Fibroblast of skin of left biceps (primary cell): ENCODE measurements around the gene PDE8B.
"Not testable (repeated sequence)": the region's sequence is repeated elsewhere in the genome, so short reads cannot be mapped to it uniquely, and the experiment has no call there.

ENCODE experiments used
- DNase-seq, 2 experiments: peaks; one replicate each; pipeline ENCODE4 v3.0.0-alpha.2; 2013; ENCODE audit warnings: low read depth in 2 of 2

PDE8B gene

GRCh38 chr5:77431719-77432118 lies 221.2 kb downstream of the PDE8B start:
- no peak for DNase-seq

GRCh38 chr5:77437194-77437593 lies 226.7 kb downstream of the PDE8B start:
- no peak for DNase-seq

- no peak for DNase-seq
These were observed 227.6 kb downstream of the PDE8B start for GRCh38 chr5:77438071-77438470.

GRCh38 chr5:77443670-77444069 lies 233.2 kb downstream of the PDE8B start:
- no peak for DNase-seq

GRCh38 chr5:77444356-77444755 lies 233.9 kb downstream of the PDE8B start:
- no peak for DNase-seq

- DNase-seq = no peak
These were observed 238.4 kb downstream of the PDE8B start for GRCh38 chr5:77448831-77449230.

- DNase-seq = no peak
These were observed 238.8 kb downstream of the PDE8B start for GRCh38 chr5:77449277-77449676.

- no peak for DNase-seq
These were observed 239.5 kb downstream of the PDE8B start for GRCh38 chr5:77449981-77450380.

GRCh38 chr5:77452351-77452750 lies 241.9 kb downstream of the PDE8B start:
- no peak for DNase-seq

- no peak for DNase-seq
These were observed 243.6 kb downstream of the PDE8B start for GRCh38 chr5:77454123-77454522.

GRCh38 chr5:77461287-77461686 lies 250.8 kb downstream of the PDE8B start:
- DNase-seq = no peak

GRCh38 chr5:77463905-77464304 lies 253.4 kb downstream of the PDE8B start:
- no peak for DNase-seq

- not testable (repeated sequence) for DNase-seq
These were observed 258.4 kb downstream of the PDE8B start for GRCh38 chr5:77468875-77469274.

- DNase-seq = not testable (repeated sequence)
These were observed 264.6 kb downstream of the PDE8B start for GRCh38 chr5:77475041-77475440.
